ENCODE data around the gene RUFY3. TPM values are rescaled to one million over a fixed set of nuclear protein-coding genes. Genes with fewer than 3 reads are reported as not detected.
"Not testable (repeated sequence)": the region's sequence is repeated elsewhere in the genome, so short reads cannot be mapped to it uniquely, and the experiment has no call there.

RUFY3 gene
- total RNA-seq, 1 experiment from 2014 or later: 48.0 TPM

DNA sequence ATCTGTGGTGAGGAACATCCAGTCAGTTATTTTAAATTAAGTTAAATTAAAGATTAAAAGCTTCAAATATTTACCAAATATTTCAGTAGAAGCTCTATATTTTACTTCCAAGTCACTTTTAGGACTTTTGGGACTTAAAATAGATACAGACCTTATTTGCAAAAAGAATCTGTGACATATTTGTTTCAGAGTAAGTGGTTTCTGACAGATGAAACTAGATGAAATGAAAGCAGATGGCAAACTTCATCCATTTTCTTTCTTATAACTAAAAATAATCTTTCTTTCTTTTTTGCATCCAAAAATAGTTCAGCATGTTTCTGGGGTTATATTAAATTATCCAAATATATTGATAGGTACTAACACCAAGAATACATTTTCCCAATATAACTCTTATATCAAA lies 40.1 kb upstream of the RUFY3 start:
- Histone ChIP-seq H3K27me3 (ENCODE audit: insufficient read depth, low read length) (no peaks in the 10 kb centered on the region), H3K27ac (ENCODE audit: insufficient read length, low read depth, low read length) (no peak overlapping the region), H3K23ac (ENCODE audit: insufficient read length, low read depth, low read length) (no peak overlapping the region), H3K4ac (ENCODE audit: low read depth, low read length) (no peak overlapping the region), H4K8ac (replicated peaks; ENCODE audit: insufficient read length, low read depth, low read length) (no peak overlapping the region), H3K79me2 (ENCODE audit: insufficient read depth, low read length) (no peaks in the 10 kb centered on the region), H3K4me1 (ENCODE audit: insufficient read depth, low read length) (no peaks in the 10 kb centered on the region), H3K23me2 (ENCODE audit: insufficient read length, low read depth, low read length, poor library complexity, severe bottlenecking) (no peaks in the 10 kb centered on the region), H2BK120ac (ENCODE audit: low read depth, low read length, poor library complexity, severe bottlenecking) (no peak overlapping the region), H4K91ac (ENCODE audit: insufficient read length, low read depth, low read length) (no peak overlapping the region), H3T11ph (ENCODE audit: low read length) (no peak overlapping the region), H4K20me1 (ENCODE audit: control insufficient read depth, insufficient read depth, insufficient read length) (no peaks in the 10 kb centered on the region), H3K79me1 (ENCODE audit: insufficient read depth, low read depth, low read length, poor library complexity, severe bottlenecking) (no peaks in the 10 kb centered on the region), H3K56ac (ENCODE audit: insufficient read length, low read depth, low read length) (no peak overlapping the region), H2BK20ac (ENCODE audit: low read depth, low read length, poor library complexity, severe bottlenecking) (no peak overlapping the region), H2AK5ac (ENCODE audit: insufficient read length, low read length) (no peak overlapping the region), H2AFZ (ENCODE audit: low read length) (no peak overlapping the region), H3K14ac (ENCODE audit: insufficient read depth, low read length) (no peak overlapping the region), H4K5ac (ENCODE audit: insufficient read length, low read depth, low read length) (no peak overlapping the region), H3K9ac (ENCODE audit: extremely low read depth, insufficient read length, low read length) (no peak overlapping the region), H3K9me3 (ENCODE audit: control insufficient read depth, low read depth, low read length) (no peaks in the 10 kb centered on the region), H2BK5ac (ENCODE audit: insufficient read length, low read length) (no peak overlapping the region), H2BK15ac (ENCODE audit: low read depth, low read length) (no peak overlapping the region), H2BK12ac (ENCODE audit: insufficient read length, low read depth, low read length) (no peak overlapping the region), H3K4me2 (ENCODE audit: insufficient read depth, insufficient read length, low read length) (no peak overlapping the region), H3K18ac (ENCODE audit: insufficient read length, low read depth, low read length) (no peak overlapping the region)
- Mint-ChIP-seq H3K4me1 (no peaks in the 10 kb centered on the region), H3K9me3 (0 out of 5 replicates have a peak, but pooled peaks cover 0 to 2% of the 10 kb centered on the region in 2 experiments), H3K27ac (no peak overlapping the region), H3K27me3 (ENCODE audit: low read depth) (peaks cover 1% of the 10 kb centered on the region; the same call in 1 of the 2 replicates), H3K4me3 (no peak overlapping the region), H3K36me3 (ENCODE audit: insufficient read depth in 1 of 3, low read depth in 3 of 3) (no peaks in the 10 kb centered on the region)
- TF ChIP-seq, protein P1, sequence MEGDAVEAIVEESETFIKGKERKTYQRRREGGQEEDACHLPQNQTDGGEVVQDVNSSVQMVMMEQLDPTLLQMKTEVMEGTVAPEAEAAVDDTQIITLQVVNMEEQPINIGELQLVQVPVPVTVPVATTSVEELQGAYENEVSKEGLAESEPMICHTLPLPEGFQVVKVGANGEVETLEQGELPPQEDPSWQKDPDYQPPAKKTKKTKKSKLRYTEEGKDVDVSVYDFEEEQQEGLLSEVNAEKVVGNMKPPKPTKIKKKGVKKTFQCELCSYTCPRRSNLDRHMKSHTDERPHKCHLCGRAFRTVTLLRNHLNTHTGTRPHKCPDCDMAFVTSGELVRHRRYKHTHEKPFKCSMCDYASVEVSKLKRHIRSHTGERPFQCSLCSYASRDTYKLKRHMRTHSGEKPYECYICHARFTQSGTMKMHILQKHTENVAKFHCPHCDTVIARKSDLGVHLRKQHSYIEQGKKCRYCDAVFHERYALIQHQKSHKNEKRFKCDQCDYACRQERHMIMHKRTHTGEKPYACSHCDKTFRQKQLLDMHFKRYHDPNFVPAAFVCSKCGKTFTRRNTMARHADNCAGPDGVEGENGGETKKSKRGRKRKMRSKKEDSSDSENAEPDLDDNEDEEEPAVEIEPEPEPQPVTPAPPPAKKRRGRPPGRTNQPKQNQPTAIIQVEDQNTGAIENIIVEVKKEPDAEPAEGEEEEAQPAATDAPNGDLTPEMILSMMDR (conservative IDR thresholded peaks at IDR 0.05): no peak
- DNase-seq: no peak

DNA sequence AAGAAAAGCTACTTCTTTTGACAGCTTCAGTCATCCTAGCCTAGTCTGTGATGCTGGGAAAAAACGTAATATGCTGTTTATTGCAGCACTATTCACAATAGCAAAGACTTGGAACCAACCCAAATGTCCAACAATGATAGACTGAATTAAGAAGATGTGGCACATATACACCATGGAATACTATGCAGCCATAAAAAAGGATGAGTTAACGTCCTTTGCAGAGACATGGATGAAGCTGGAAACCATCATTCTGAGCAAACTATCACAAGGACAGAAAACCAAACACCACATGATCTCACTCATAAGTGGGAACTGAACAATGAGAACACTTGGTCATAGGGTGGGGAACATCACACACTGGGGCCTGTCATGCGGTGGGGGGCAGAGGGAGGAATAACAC lies 39.6 kb upstream of the RUFY3 start:
- no CpG with 5 or more reads among the region's 3 CpGs for WGBS (ENCODE audit: extremely low coverage, insufficient read length, low lambda C conversion rate)
- H3T11ph ChIP-seq (ENCODE audit: low read length); H3K4me2 ChIP-seq (ENCODE audit: insufficient read depth, insufficient read length, low read length); H3K14ac ChIP-seq (ENCODE audit: insufficient read depth, low read length); H2BK5ac ChIP-seq (ENCODE audit: insufficient read length, low read length); H3K4ac ChIP-seq (ENCODE audit: low read depth, low read length); H3K79me2 ChIP-seq (ENCODE audit: insufficient read depth, low read length); H3K18ac ChIP-seq (ENCODE audit: insufficient read length, low read depth, low read length); H4K8ac ChIP-seq (replicated peaks; ENCODE audit: insufficient read length, low read depth, low read length); H2BK12ac ChIP-seq (ENCODE audit: insufficient read length, low read depth, low read length); H4K20me1 ChIP-seq (ENCODE audit: control insufficient read depth, insufficient read depth, insufficient read length); H3K9me3 Mint-ChIP-seq; H3K56ac ChIP-seq (ENCODE audit: insufficient read length, low read depth, low read length); H3K27me3 Mint-ChIP-seq (ENCODE audit: low read depth); H3K23ac ChIP-seq (ENCODE audit: insufficient read length, low read depth, low read length); H3K4me1 ChIP-seq (ENCODE audit: insufficient read depth, low read length); H4K91ac ChIP-seq (ENCODE audit: insufficient read length, low read depth, low read length); H4K5ac ChIP-seq (ENCODE audit: insufficient read length, low read depth, low read length); H2AFZ ChIP-seq (ENCODE audit: low read length); H3K4me1 Mint-ChIP-seq; H3K9me3 ChIP-seq (ENCODE audit: control insufficient read depth, low read depth, low read length); H2AK5ac ChIP-seq (ENCODE audit: insufficient read length, low read length); H3K9ac ChIP-seq (ENCODE audit: extremely low read depth, insufficient read length, low read length); H3K79me1 ChIP-seq (ENCODE audit: insufficient read depth, low read depth, low read length, poor library complexity, severe bottlenecking); H3K27ac ChIP-seq (ENCODE audit: insufficient read length, low read depth, low read length); H2BK15ac ChIP-seq (ENCODE audit: low read depth, low read length); H3K27me3 ChIP-seq (ENCODE audit: insufficient read depth, low read length); DNase-seq; H3K36me3 Mint-ChIP-seq (ENCODE audit: insufficient read depth in 1 of 3, low read depth in 3 of 3); H3K4me3 Mint-ChIP-seq; H2BK120ac ChIP-seq (ENCODE audit: low read depth, low read length, poor library complexity, severe bottlenecking); H2BK20ac ChIP-seq (ENCODE audit: low read depth, low read length, poor library complexity, severe bottlenecking); H3K23me2 ChIP-seq (ENCODE audit: insufficient read length, low read depth, low read length, poor library complexity, severe bottlenecking): not testable (repeated sequence)
- 0 out of 7 replicates have a peak overlapping the region, but pooled peaks of 1 of the 3 experiments have one; percentile 62 for H3K27ac Mint-ChIP-seq

Measured in H9 (cell line).